AG09319 (cell line): ENCODE results near the gene EOMES.

Experiments used
- DNase-seq: peaks from one replicate; pipeline ENCODE4 v3.0.0-alpha.2; 2010; ENCODE audit warnings: low read depth; ENCODE audit errors: extremely low read depth
- TF ChIP-seq, protein P1 (sequence below): IDR thresholded peaks from 2 replicates; pipeline ENCODE4 v1.5.1; 2011; ENCODE audit warnings: low read depth, mild to moderate bottlenecking, inconsistent platforms, low read length, moderate library complexity

Gene EOMES

DNA sequence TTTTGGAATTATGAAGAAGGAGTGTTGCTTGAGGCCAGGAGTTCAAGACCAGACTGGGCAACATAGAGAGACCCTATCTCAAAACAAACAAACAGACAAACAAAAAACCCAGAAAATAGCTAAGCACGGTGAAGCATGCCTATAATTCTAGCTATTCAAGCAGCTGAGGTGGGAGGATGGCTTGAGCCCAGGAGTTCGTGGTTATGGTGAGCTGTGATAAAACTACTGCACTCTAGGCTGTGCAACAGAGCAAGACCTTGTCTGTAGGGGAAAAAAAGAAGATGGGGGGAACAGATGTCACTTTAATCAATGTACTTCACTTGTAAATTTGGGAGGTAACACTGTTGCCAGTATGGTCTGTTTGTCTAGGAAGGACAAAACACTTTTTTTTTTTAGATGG is 18.7 kb upstream of the EOMES start:
- TF ChIP-seq, protein P1, sequence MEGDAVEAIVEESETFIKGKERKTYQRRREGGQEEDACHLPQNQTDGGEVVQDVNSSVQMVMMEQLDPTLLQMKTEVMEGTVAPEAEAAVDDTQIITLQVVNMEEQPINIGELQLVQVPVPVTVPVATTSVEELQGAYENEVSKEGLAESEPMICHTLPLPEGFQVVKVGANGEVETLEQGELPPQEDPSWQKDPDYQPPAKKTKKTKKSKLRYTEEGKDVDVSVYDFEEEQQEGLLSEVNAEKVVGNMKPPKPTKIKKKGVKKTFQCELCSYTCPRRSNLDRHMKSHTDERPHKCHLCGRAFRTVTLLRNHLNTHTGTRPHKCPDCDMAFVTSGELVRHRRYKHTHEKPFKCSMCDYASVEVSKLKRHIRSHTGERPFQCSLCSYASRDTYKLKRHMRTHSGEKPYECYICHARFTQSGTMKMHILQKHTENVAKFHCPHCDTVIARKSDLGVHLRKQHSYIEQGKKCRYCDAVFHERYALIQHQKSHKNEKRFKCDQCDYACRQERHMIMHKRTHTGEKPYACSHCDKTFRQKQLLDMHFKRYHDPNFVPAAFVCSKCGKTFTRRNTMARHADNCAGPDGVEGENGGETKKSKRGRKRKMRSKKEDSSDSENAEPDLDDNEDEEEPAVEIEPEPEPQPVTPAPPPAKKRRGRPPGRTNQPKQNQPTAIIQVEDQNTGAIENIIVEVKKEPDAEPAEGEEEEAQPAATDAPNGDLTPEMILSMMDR: no peak
- DNase-seq: no peak

DNA sequence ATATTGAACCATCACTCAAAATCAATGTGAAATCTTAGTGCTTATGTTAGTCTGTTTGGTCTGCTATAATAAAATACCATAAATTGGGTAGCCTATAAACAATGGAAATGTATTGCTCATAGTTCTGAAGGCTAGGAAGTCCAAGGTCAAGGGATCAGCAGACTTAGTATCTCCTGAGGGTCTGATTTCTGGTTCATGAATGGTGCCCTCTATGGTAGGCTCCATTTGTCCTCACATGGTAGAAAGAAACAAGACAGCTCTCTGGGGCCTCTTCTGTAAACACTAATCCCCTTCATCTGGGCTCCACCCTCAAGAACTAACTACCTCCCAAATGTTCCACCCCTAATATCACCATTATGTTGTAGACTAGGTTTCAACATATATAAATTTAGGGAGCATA is 15.0 kb upstream of the EOMES start:
- DNase-seq: no peak
- TF ChIP-seq, protein P1: no peak

DNA sequence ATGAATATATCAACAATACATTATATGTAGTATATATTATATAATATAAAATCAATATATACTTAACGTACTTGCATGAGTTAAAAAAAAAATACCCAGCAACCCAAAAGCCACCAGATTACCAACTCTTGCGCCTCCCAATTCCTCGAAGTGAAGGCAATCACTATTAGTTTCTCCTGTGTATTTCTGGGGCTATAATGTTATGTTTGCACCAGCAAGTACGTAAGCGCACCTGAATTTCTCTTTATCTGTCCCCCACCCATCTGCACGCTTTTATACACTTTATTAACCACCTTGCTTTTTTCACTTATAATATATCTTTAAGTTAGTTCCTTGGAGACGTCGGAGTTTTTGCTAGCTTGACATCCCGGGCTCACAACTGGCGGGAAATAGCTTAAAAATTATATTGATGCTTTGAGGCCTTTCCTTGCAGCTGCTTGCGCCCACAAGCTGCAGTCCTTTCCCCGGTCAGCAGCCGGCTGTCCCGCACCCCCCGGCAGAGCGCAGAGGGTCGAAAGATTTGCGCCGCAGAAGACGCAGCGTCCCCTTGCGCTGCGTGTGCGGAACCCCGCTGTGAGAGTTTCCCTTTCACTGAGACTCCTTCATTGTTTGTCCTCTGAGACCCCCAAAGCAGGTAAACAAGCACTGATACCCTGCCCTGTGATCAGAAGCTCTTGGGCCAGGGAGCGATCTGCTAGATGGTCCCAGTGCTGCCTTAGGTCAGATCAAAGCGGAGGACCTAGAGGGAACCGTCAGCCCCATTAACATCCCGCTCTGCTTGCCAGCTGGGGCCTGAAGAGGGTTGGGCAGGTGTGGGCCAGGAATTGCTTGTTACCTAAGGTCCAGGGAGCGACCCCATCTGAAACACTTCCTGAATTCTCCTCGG is 8.9 kb upstream of the EOMES start:
- DNase-seq: no peak

GRCh38 chr3:27729748-27730611 is 7.9 kb upstream of the EOMES start:
- TF ChIP-seq, protein P1: no peak
- DNase-seq: no peak

More for the DNA sequence above, 8.9 kb upstream of the EOMES start:
- TF ChIP-seq, protein P1: no peak

DNA sequence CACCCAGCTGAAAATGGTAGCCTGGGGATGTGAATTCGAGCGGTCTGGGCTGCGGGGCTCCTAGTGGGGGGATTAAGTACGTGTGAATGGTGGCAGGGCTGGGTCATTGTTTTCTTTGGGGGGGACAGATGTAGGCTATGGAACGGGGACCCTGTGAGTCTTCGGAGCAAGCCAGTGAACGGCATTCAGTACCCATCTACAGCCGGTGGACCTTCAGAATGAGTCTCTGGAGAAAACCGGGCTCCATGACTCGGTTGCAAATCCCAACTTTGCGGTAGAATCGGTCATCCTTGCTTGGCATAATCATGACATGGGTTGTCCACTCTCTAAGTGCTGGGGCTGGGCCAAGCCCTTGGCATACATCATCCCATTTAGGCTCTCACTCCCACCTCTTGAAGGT is 7.2 kb upstream of the EOMES start:
- TF ChIP-seq, protein P1: no peak
- no peak for DNase-seq

DNA sequence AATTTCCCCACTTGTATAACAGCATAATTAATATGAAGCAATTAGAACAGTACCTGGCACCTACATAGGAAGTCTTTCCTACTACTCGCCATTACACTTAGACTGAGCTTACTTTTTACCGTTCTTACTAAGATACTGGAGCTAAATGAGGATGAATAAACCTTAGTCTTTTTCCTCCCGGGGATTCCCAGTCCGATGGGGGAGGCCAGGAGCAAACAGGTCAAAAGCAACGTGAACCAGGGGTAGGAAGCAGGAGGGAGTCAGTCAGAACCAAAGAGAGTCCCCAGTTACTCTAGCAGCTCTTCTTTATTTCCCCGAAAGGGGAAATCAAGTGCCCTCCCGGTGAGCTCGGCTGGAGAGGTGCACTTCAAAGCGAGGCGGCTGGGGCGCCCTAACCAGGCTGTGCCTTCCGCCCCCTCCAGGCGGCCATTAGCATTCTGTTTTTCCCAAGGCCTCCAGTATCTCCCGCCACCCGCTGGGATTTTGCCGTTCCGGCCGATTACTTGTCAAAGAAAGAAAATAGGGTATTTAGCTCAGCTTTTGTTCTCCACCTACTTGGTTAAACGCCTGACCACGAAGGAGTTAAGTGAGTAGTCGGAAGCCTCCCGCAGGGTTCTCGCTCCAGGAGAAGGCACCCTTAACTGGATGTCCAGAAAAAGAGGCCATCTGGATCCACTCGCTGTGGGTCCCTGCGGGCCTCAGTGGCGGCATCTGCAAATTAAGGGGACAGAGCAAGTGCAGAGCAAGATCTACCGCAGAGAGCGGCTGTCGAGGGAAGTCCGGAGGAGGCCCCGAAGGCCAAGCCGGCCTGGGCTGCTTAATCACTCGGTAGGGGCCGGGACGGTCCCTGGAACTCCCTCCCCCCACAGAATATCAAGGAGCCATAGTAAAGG is 6.3 kb upstream of the EOMES start:
- TF ChIP-seq, protein P1: no peak; the same call in none of the 2 replicates
- DNase-seq: no peak
